H9 (cell line): ENCODE measurements around the gene SERPINA6. TPM values are rescaled to one million over a fixed set of nuclear protein-coding genes. Genes with fewer than 3 reads are reported as not detected.
"Not testable (repeated sequence)": the region's sequence is repeated elsewhere in the genome, so short reads cannot be mapped to it uniquely, and the experiment has no call there.

Experiments used
- DNase-seq: peaks from one replicate; pipeline ENCODE4 v3.0.0-alpha.2; 2017
- H2AFZ ChIP-seq: one replicate; pipeline ENCODE4 v1.6.1; 2013; ENCODE audit warnings: mild to moderate bottlenecking, low read length, control low read depth, moderate library complexity
- H2AK5ac ChIP-seq: 2 replicates; pipeline ENCODE4 v1.6.1; 2013; ENCODE audit warnings: low read length, control low read depth, mixed read lengths; ENCODE audit not compliant: insufficient read length
- H2BK120ac ChIP-seq: one replicate; pipeline ENCODE4 v1.6.1; 2013; ENCODE audit warnings: low read depth, mild to moderate bottlenecking, low read length, control low read depth, inconsistent platforms; ENCODE audit not compliant: poor library complexity, severe bottlenecking
- H2BK12ac ChIP-seq: 2 replicates; pipeline ENCODE4 v1.6.1; 2013; ENCODE audit warnings: low read length, control low read depth, mixed read lengths, low read depth; ENCODE audit not compliant: insufficient read length
- H2BK15ac ChIP-seq: 2 replicates; pipeline ENCODE4 v1.6.1; 2013; ENCODE audit warnings: low read depth, low read length, control low read depth
- H2BK20ac ChIP-seq: one replicate; pipeline ENCODE4 v1.6.1; 2013; ENCODE audit warnings: low read depth, mild to moderate bottlenecking, low read length, control low read depth, inconsistent platforms; ENCODE audit not compliant: poor library complexity, severe bottlenecking
- H2BK5ac ChIP-seq: 2 replicates; pipeline ENCODE4 v1.6.1; 2013; ENCODE audit warnings: low read length, control low read depth, mixed read lengths; ENCODE audit not compliant: insufficient read length
- H3K14ac ChIP-seq: 2 replicates; pipeline ENCODE4 v1.6.1; 2013; ENCODE audit warnings: low read length, control low read depth; ENCODE audit not compliant: insufficient read depth
- H3K18ac ChIP-seq: 2 replicates; pipeline ENCODE4 v1.6.1; 2013; ENCODE audit warnings: low read depth, mild to moderate bottlenecking, mixed read lengths, low read length, control low read depth; ENCODE audit not compliant: insufficient read length
- H3K23ac ChIP-seq: 2 replicates; pipeline ENCODE4 v1.6.1; 2013; ENCODE audit warnings: low read length, control low read depth, mixed read lengths, low read depth; ENCODE audit not compliant: insufficient read length
- H3K23me2 ChIP-seq: 2 replicates; pipeline ENCODE4 v1.6.1; 2013; ENCODE audit warnings: low read depth, mild to moderate bottlenecking, mixed read lengths, low read length, control low read depth; ENCODE audit not compliant: insufficient read length, poor library complexity, severe bottlenecking
- H3K27ac ChIP-seq: 2 replicates; pipeline ENCODE4 v1.5.1; 2013; ENCODE audit warnings: low read length, control low read depth, mixed read lengths, low read depth; ENCODE audit not compliant: insufficient read length
- H3K27me3 ChIP-seq: 2 replicates; pipeline ENCODE4 v1.6.1; 2013; ENCODE audit warnings: low read length, control low read depth, inconsistent platforms; ENCODE audit not compliant: insufficient read depth
- H3K4ac ChIP-seq: 2 replicates; pipeline ENCODE4 v1.6.1; 2013; ENCODE audit warnings: low read depth, mild to moderate bottlenecking, control low read depth, inconsistent platforms, low read length, moderate library complexity
- H3K4me1 ChIP-seq: 2 replicates; pipeline ENCODE4 v1.6.1; 2013; ENCODE audit warnings: low read length, control low read depth, inconsistent platforms; ENCODE audit not compliant: insufficient read depth
- H3K4me2 ChIP-seq: 2 replicates; pipeline ENCODE4 v1.6.1; 2013; ENCODE audit warnings: low read length, control low read depth, mixed read lengths; ENCODE audit not compliant: insufficient read length, insufficient read depth
- H3K56ac ChIP-seq: 2 replicates; pipeline ENCODE4 v1.6.1; 2013; ENCODE audit warnings: low read depth, mild to moderate bottlenecking, mixed read lengths, low read length, control low read depth; ENCODE audit not compliant: insufficient read length
- H3K79me1 ChIP-seq: 2 replicates; pipeline ENCODE4 v1.6.1; 2013; ENCODE audit warnings: low read depth, mild to moderate bottlenecking, moderate library complexity, low read length, control low read depth, inconsistent platforms; ENCODE audit not compliant: insufficient read depth, poor library complexity, severe bottlenecking
- H3K79me2 ChIP-seq: 2 replicates; pipeline ENCODE4 v1.6.1; 2013; ENCODE audit warnings: low read length, control low read depth, inconsistent platforms; ENCODE audit not compliant: insufficient read depth
- H3K9ac ChIP-seq: 2 replicates; pipeline ENCODE4 v1.6.1; 2013; ENCODE audit warnings: low read length, control low read depth, mixed read lengths; ENCODE audit not compliant: insufficient read length; ENCODE audit errors: extremely low read depth
- H3K9me3 ChIP-seq: one replicate; pipeline ENCODE4 v1.6.1; 2013; ENCODE audit warnings: low read depth, low read length, inconsistent platforms; ENCODE audit not compliant: control insufficient read depth
- H3T11ph ChIP-seq: one replicate; pipeline ENCODE4 v1.6.1; 2013; ENCODE audit warnings: mild to moderate bottlenecking, low read length, control low read depth, inconsistent platforms
- H4K20me1 ChIP-seq: one replicate; pipeline ENCODE4 v1.6.1; 2013; ENCODE audit not compliant: control insufficient read depth, insufficient read length, insufficient read depth
- H4K5ac ChIP-seq: 2 replicates; pipeline ENCODE4 v1.6.1; 2013; ENCODE audit warnings: low read depth, mild to moderate bottlenecking, mixed read lengths, low read length, control low read depth; ENCODE audit not compliant: insufficient read length
- H4K8ac ChIP-seq: replicated peaks from 2 replicates; pipeline ENCODE4 v1.6.1; 2013; ENCODE audit warnings: low read length, control low read depth, mixed read lengths, low read depth; ENCODE audit not compliant: insufficient read length
- H4K91ac ChIP-seq: 2 replicates; pipeline ENCODE4 v1.6.1; 2013; ENCODE audit warnings: low read depth, mild to moderate bottlenecking, moderate library complexity, mixed read lengths, low read length, control low read depth; ENCODE audit not compliant: insufficient read length
- H3K27ac Mint-ChIP-seq, 3 experiments: 2 replicates in 2 of 3; 3 replicates in 1 of 3; pipeline ENCODE4 v1.8.0; 2020 to 2021; ENCODE audit warnings: mixed read lengths in 3 of 3, mild to moderate bottlenecking in 1 of 3, moderate library complexity in 1 of 3
- H3K27me3 Mint-ChIP-seq: 2 replicates; pipeline ENCODE4 v1.8.0; 2021; ENCODE audit warnings: low read depth, mild to moderate bottlenecking, moderate library complexity, mixed read lengths
- H3K36me3 Mint-ChIP-seq, 3 experiments: 2 replicates in 2 of 3; 3 replicates in 1 of 3; pipeline ENCODE4 v1.8.0; 2020 to 2021; ENCODE audit warnings: low read depth in 3 of 3, mixed read lengths in 3 of 3; ENCODE audit not compliant: insufficient read depth in 1 of 3
- H3K4me1 Mint-ChIP-seq, 2 experiments: 2 replicates each; pipeline ENCODE4 v1.8.0; 2020; ENCODE audit warnings: mixed read lengths in 2 of 2
- H3K4me3 Mint-ChIP-seq, 2 experiments: 2 replicates in 1 of 2; 3 replicates in 1 of 2; pipeline ENCODE4 v1.8.0; 2020 to 2021; ENCODE audit warnings: mild to moderate bottlenecking in 2 of 2, mixed read lengths in 2 of 2, moderate library complexity in 1 of 2
- H3K9me3 Mint-ChIP-seq, 2 experiments: 2 replicates in 1 of 2; 3 replicates in 1 of 2; pipeline ENCODE4 v1.8.0; 2020; ENCODE audit warnings: mild to moderate bottlenecking in 2 of 2, mixed read lengths in 2 of 2, moderate library complexity in 1 of 2
- CTCF ChIP-seq: fragments of 200-600 bp; sonication (generic); conservative IDR thresholded peaks from 3 replicates; pipeline ENCODE4 v1.8.0; 2021; ENCODE audit warnings: antibody characterized with exemption, mild to moderate bottlenecking
- WGBS: extraction: QIAGEN DNeasy Blood & Tissue Kit; methylation state at CpG from one replicate; pipeline ENCODE4 v1.1.7; 2013; ENCODE audit warnings: missing lambda C conversion rate, low lambda C conversion rate, mixed read lengths; ENCODE audit not compliant: insufficient read length; ENCODE audit errors: extremely low coverage; 5-methylcytosine and 5-hydroxymethylcytosine counted together
- total RNA-seq: library from RNA; stranded (reverse); gene quantifications from 2 replicates; pipeline ENCODE4 v1.2.1, GENCODE V29; 2021

SERPINA6 gene
- total RNA-seq, 1 experiment from 2014 or later, result not detected

DNA sequence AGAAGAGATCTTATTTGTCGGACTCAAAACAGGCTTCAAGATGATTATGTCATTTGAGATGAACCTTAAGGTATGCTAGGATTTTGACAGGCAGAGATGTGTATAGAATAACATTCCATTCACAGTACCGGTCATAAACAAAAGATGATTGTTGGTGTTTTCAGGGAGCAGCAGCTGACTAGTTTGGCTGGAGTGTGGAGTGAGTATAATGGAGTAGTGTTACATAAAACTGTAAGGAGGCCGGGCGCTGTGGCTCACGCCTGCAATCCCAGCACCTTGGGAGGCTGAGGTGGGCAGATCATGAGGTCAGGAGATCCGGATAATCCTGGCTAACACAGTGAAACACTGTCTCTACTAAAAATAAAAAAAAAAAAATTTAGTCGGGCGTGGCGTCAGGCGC lies 54.0 kb downstream of the SERPINA6 start:
- no peak for TF ChIP-seq CTCF
- Histone ChIP-seq H2AFZ (no peak overlapping the region), H3K4me1 (no peaks in the 10 kb centered on the region), H3T11ph (no peak overlapping the region), H3K18ac (no peak overlapping the region), H3K4me2 (no peak overlapping the region), H3K56ac (no peak overlapping the region), H4K8ac (no peak overlapping the region), H2BK5ac (no peak overlapping the region), H2BK12ac (no peak overlapping the region), H3K79me1 (no peaks in the 10 kb centered on the region), H3K79me2 (no peaks in the 10 kb centered on the region), H3K23ac (no peak overlapping the region), H3K14ac (no peak overlapping the region), H3K9me3 (no peaks in the 10 kb centered on the region), H2BK20ac (no peak overlapping the region), H2BK15ac (no peak overlapping the region), H3K9ac (no peak overlapping the region), H3K23me2 (no peaks in the 10 kb centered on the region), H3K4ac (no peak overlapping the region), H4K20me1 (no peaks in the 10 kb centered on the region), H3K27ac (no peak overlapping the region), H4K5ac (no peak overlapping the region), H2BK120ac (no peak overlapping the region), H2AK5ac (no peak overlapping the region), H3K27me3 (no peaks in the 10 kb centered on the region), H4K91ac (no peak overlapping the region)
- Mint-ChIP-seq H3K27me3 (no peaks in the 10 kb centered on the region), H3K9me3 (no peaks in the 10 kb centered on the region), H3K36me3 (peaks cover 0 to 6% (median 0%) of the 10 kb centered on the region in 3 experiments; a peak in 1 of 7 replicates), H3K4me3 (no peak overlapping the region), H3K27ac (no peak overlapping the region), H3K4me1 (no peaks in the 10 kb centered on the region)
- DNase-seq, result no peak
- no CpG with 5 or more reads among the region's 10 CpGs for WGBS

DNA sequence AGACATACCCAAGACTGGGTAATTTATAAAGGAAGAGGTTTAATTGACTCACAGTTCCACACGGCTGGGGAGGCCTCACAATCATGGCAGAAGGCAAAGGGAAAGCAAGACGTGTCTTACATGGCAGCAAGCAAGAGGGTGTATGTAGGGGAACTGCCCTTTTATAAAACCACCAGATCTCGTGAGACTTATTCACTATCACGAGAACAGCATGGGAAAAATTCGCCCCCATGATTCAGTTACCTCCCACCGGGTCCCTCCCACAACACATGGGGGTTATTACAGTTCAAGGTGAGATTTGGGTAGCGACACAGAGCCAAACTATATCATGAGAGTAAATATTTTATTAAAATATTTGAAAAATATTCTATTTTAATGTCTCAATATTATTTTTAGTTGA lies 54.6 kb downstream of the SERPINA6 start:
- WGBS, result no CpG with 5 or more reads among the region's 7 CpGs
- H3K56ac ChIP-seq, H3K4ac ChIP-seq, H2BK12ac ChIP-seq, H3K27me3 Mint-ChIP-seq, H3K4me1 ChIP-seq, H3K27me3 ChIP-seq, H3K79me2 ChIP-seq, H3K27ac Mint-ChIP-seq, H3K23me2 ChIP-seq, H4K5ac ChIP-seq, H3K4me1 Mint-ChIP-seq, H3K27ac ChIP-seq, H4K8ac ChIP-seq, H2BK15ac ChIP-seq, H4K91ac ChIP-seq, H3K36me3 Mint-ChIP-seq, H3K23ac ChIP-seq, H3K14ac ChIP-seq, H3K9me3 ChIP-seq, H3K4me3 Mint-ChIP-seq, DNase-seq, H4K20me1 ChIP-seq, H3K18ac ChIP-seq, H3T11ph ChIP-seq, H3K9ac ChIP-seq, H2BK20ac ChIP-seq, H2AFZ ChIP-seq, H3K9me3 Mint-ChIP-seq, H3K4me2 ChIP-seq, H3K79me1 ChIP-seq, H2AK5ac ChIP-seq, H2BK120ac ChIP-seq, H2BK5ac ChIP-seq: not testable (repeated sequence)
